Hematopoietic multipotent progenitor cell treated with erythropoietin and hydrocortisone succinate and interleukin-3 and kit ligand, for 8 days (in vitro differentiated cells): ENCODE measurements around the gene ZNF710.

Experiments used
- DNase-seq: peaks from one replicate; pipeline ENCODE4 v3.0.0-alpha.2; 2015

The ZNF710 gene

GRCh38 chr15:90020021-90020735 is 19.1 kb downstream of the ZNF710 start:
- no peak for DNase-seq

GRCh38 chr15:90020936-90021507 is 19.9 kb downstream of the ZNF710 start:
- no peak for DNase-seq

- no peak for DNase-seq
Measured at GRCh38 chr15:90022345-90022744, 21.2 kb downstream of the ZNF710 start.

GRCh38 chr15:90022905-90023700 is 22.0 kb downstream of the ZNF710 start:
- DNase-seq, result no peak

- DNase-seq, result no peak
Measured at GRCh38 chr15:90024406-90024805, 23.3 kb downstream of the ZNF710 start.

- no peak for DNase-seq
Measured at GRCh38 chr15:90025489-90026033, 24.4 kb downstream of the ZNF710 start.

- no peak for DNase-seq
Measured at GRCh38 chr15:90028376-90028944, 27.3 kb downstream of the ZNF710 start.

- no peak for DNase-seq
Measured at GRCh38 chr15:90029024-90029423, 27.9 kb downstream of the ZNF710 start.

- DNase-seq, result peak; percentile 75
Measured at GRCh38 chr15:90030376-90030775, 29.3 kb downstream of the ZNF710 start.

- DNase-seq, result peak; percentile 26
Measured at GRCh38 chr15:90031231-90031791, 30.2 kb downstream of the ZNF710 start.

GRCh38 chr15:90033006-90033405 is 31.9 kb downstream of the ZNF710 start:
- DNase-seq, result no peak

GRCh38 chr15:90033448-90033847 is 32.3 kb downstream of the ZNF710 start:
- no peak for DNase-seq

GRCh38 chr15:90035095-90035839 is 34.1 kb downstream of the ZNF710 start:
- peak; percentile 59 for DNase-seq

GRCh38 chr15:90035840-90036230 is 34.7 kb downstream of the ZNF710 start:
- DNase-seq, result no peak

- DNase-seq, result no peak
Measured at GRCh38 chr15:90036343-90036742, 35.2 kb downstream of the ZNF710 start.

- no peak for DNase-seq
Measured at GRCh38 chr15:90036806-90037510, 35.8 kb downstream of the ZNF710 start.

GRCh38 chr15:90037511-90037860 is 36.4 kb downstream of the ZNF710 start:
- DNase-seq, result no peak

- peak; percentile 30 for DNase-seq
Measured at GRCh38 chr15:90037961-90038631, 37.0 kb downstream of the ZNF710 start.

- DNase-seq, result no peak
Measured at GRCh38 chr15:90038632-90039095, 37.5 kb downstream of the ZNF710 start.

GRCh38 chr15:90039996-90040395 is 38.9 kb downstream of the ZNF710 start:
- DNase-seq, result no peak

- DNase-seq, result peak; percentile 86
Measured at GRCh38 chr15:90040618-90041017, 39.5 kb downstream of the ZNF710 start.
